Measurements from ENCODE around the gene TMEM229A.
A peak's percentile ranks its signal among the peaks of the same experiment; 100 is the strongest.
"Not testable (repeated sequence)": the region's sequence is repeated elsewhere in the genome, so short reads cannot be mapped to it uniquely, and the experiment has no call there.

The TMEM229A gene

GRCh38 chr7:124033095-124033806, 384 bp upstream of the TMEM229A start:
- TF ChIP-seq CTCF (conservative IDR thresholded peaks at IDR 0.05; ENCODE audit: low read depth, low read length), result no peak
- DNase-seq (ENCODE audit: low read depth), result no peak
- peak overlapping the region; percentile 14 for H3K4me3 ChIP-seq (ENCODE audit: low read depth, low read length)

- no peak for DNase-seq (ENCODE audit: low read depth)
- no peak overlapping the region for H3K4me3 ChIP-seq (ENCODE audit: low read depth, low read length)
- TF ChIP-seq CTCF (conservative IDR thresholded peaks at IDR 0.05; ENCODE audit: low read depth, low read length), result no peak
These were observed 948 bp downstream of the TMEM229A start for GRCh38 chr7:124031919-124032318.

- H3K4me3 ChIP-seq (ENCODE audit: low read depth, low read length), result no peak overlapping the region
- TF ChIP-seq CTCF (conservative IDR thresholded peaks at IDR 0.05; ENCODE audit: low read depth, low read length), result no peak
- DNase-seq (ENCODE audit: low read depth), result no peak
These were observed 1.5 kb downstream of the TMEM229A start for GRCh38 chr7:124031406-124031805.

GRCh38 chr7:124030964-124031363, 1.9 kb downstream of the TMEM229A start:
- no peak for DNase-seq (ENCODE audit: low read depth)
- H3K4me3 ChIP-seq (ENCODE audit: low read depth, low read length), result no peak overlapping the region
- TF ChIP-seq CTCF (conservative IDR thresholded peaks at IDR 0.05; ENCODE audit: low read depth, low read length), result no peak

DNA sequence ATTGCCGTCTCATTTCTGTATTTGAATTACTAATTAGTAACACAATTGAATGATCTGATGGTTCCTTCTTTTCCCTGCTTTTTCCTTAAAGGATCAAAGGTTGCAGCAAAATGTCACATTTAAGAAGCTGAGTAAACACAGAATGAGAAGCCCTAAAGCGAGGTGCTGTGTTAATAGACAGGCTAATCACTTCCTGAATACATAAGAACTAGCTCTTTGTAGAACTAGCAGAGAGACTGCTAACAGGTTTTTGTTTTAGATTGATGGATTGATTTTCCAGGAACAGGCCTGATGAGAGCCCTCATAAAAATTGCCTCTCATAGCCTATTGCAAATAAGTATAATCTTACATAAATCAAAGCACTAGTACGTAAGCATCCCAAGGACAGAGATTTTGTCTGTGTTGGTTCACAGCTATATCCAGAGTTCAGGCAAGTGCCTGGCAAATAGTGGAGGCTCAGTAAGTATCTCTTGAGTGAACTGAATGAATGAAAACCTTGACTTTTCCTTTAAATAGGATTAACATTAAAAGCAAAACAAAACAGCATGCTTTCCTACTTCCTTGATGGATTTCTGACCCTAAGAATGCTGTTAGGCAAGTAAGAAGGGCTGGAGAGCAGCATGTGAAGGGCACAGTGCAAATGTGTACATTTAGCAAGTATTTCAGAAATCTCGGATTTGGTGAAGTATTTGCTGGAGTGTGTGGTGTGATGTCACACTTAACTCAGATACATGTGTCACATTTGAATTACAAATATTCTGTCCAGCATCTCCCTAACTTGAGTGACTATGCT, 3.3 kb downstream of the TMEM229A start:
- H3K4me3 ChIP-seq (ENCODE audit: low read depth, low read length), result no peak overlapping the region
- TF ChIP-seq CTCF (conservative IDR thresholded peaks at IDR 0.05; ENCODE audit: low read depth, low read length), result no peak
- DNase-seq (ENCODE audit: low read depth), result no peak

GRCh38 chr7:124027236-124027635, 5.6 kb downstream of the TMEM229A start:
- TF ChIP-seq CTCF (conservative IDR thresholded peaks at IDR 0.05; ENCODE audit: low read depth, low read length), result no peak
- H3K4me3 ChIP-seq (ENCODE audit: low read depth, low read length), result no peak overlapping the region
- DNase-seq (ENCODE audit: low read depth), result no peak

- H3K4me3 ChIP-seq (ENCODE audit: low read depth, low read length); DNase-seq (ENCODE audit: low read depth): not testable (repeated sequence)
These were observed 8.5 kb downstream of the TMEM229A start for GRCh38 chr7:124024329-124024728.
